GM23248 (cell line): ENCODE measurements around the gene C1D. TPM values are rescaled to one million over a fixed set of nuclear protein-coding genes. Genes with fewer than 3 reads are reported as not detected.
"Not testable (repeated sequence)": the region's sequence is repeated elsewhere in the genome, so short reads cannot be mapped to it uniquely, and the experiment has no call there.

ENCODE experiments used
- DNase-seq: peaks from one replicate; pipeline ENCODE4 v3.0.0-alpha.2; 2015
- H2AFZ ChIP-seq: fragments of 200-600 bp; sonication (generic); 2 replicates; pipeline ENCODE4 v1.6.1; 2016; ENCODE audit warnings: antibody characterized with exemption
- H3F3A ChIP-seq: fragments of 200-600 bp; sonication (generic); 2 replicates; pipeline ENCODE4 v1.6.1; 2016; ENCODE audit warnings: mild to moderate bottlenecking, antibody characterized with exemption, mixed run types; ENCODE audit not compliant: insufficient read depth
- H3K27ac ChIP-seq: fragments of 200-600 bp; sonication (generic); 2 replicates; pipeline ENCODE4 v1.5.1; 2016; ENCODE audit warnings: mild to moderate bottlenecking
- H3K27me3 ChIP-seq: fragments of 200-600 bp; sonication (generic); replicated peaks from 2 replicates; pipeline ENCODE4 v1.6.1; 2016; ENCODE audit warnings: mild to moderate bottlenecking; ENCODE audit not compliant: insufficient read depth
- H3K36me3 ChIP-seq: fragments of 200-600 bp; sonication (generic); 2 replicates; pipeline ENCODE4 v1.6.1; 2016; ENCODE audit warnings: low read depth, mild to moderate bottlenecking
- H3K4me1 ChIP-seq: fragments of 200-600 bp; sonication (generic); 2 replicates; pipeline ENCODE4 v1.6.1; 2016; ENCODE audit warnings: mild to moderate bottlenecking; ENCODE audit not compliant: insufficient read depth
- H3K4me2 ChIP-seq: fragments of 200-600 bp; sonication (generic); one replicate; pipeline ENCODE4 v1.6.1; 2016; ENCODE audit warnings: mild to moderate bottlenecking; ENCODE audit not compliant: unreplicated experiment
- H3K4me3 ChIP-seq: fragments of 200-600 bp; sonication (generic); 2 replicates; pipeline ENCODE4 v1.5.1; 2016; ENCODE audit warnings: mild to moderate bottlenecking
- H3K79me2 ChIP-seq: fragments of 200-600 bp; sonication (generic); 2 replicates; pipeline ENCODE4 v1.6.1; 2016; ENCODE audit warnings: mild to moderate bottlenecking; ENCODE audit not compliant: insufficient read depth
- H3K9ac ChIP-seq: fragments of 200-600 bp; sonication (generic); 2 replicates; pipeline ENCODE4 v1.6.1; 2016; ENCODE audit warnings: mild to moderate bottlenecking
- H3K9me2 ChIP-seq: fragments of 200-600 bp; sonication (generic); 2 replicates; pipeline ENCODE4 v1.6.1; 2016; ENCODE audit warnings: mixed run types, mild to moderate bottlenecking, moderate library complexity; ENCODE audit not compliant: insufficient read depth
- H3K9me3 ChIP-seq: fragments of 200-600 bp; sonication (generic); one replicate; pipeline ENCODE4 v1.6.1; 2017; ENCODE audit warnings: low read depth
- H4K20me1 ChIP-seq: fragments of 200-600 bp; sonication (generic); 2 replicates; pipeline ENCODE4 v1.6.0; 2016; ENCODE audit not compliant: insufficient read depth
- EZH2 ChIP-seq: fragments of 200-600 bp; sonication (generic); IDR thresholded peaks from 2 replicates; pipeline ENCODE4 v1.6.1; 2018; ENCODE audit warnings: antibody characterized with exemption, mild to moderate bottlenecking; ENCODE audit not compliant: insufficient read depth, poor library complexity, severe bottlenecking
- EZH2phosphoT487 ChIP-seq: fragments of 200-600 bp; sonication (generic); IDR thresholded peaks from 2 replicates; pipeline ENCODE4 v1.6.1; 2018; ENCODE audit warnings: antibody characterized with exemption, moderate library complexity, mild to moderate bottlenecking, low read depth; ENCODE audit not compliant: insufficient read depth
- WGBS, 2 experiments: methylation state at CpG; one replicate each; pipeline ENCODE4 v1.1.6; 2015 to 2017; ENCODE audit warnings: low lambda C conversion rate in 2 of 2, low coverage in 1 of 2; ENCODE audit errors: missing lambda C conversion rate in 2 of 2; 5-methylcytosine and 5-hydroxymethylcytosine counted together
- in situ Hi-C: fragments of 300-500 bp; cut with MboI; formaldehyde crosslinking; loops from 2 replicates; pipeline ENCODE4 v1.15.0; 2020
- polyA plus RNA-seq: library from polyadenylated mRNA; unstranded; fragments of >200 nt; fragmentation: Nextera tagmentation; extraction: Ambion mirVana; gene quantifications from 2 replicates; pipeline ENCODE4 v1.2.1, GENCODE V29; 2016
- total RNA-seq: library from RNA; depleted of rRNA; stranded (reverse); fragments of >200 nt; shearing (Covaris generic); gene quantifications from 2 replicates; pipeline ENCODE4 v1.2.3, GENCODE V29; 2014

C1D gene
- total and polyA plus RNA-seq, 2 experiments from 2014 or later: 32.5 to 65.3 TPM

DNA sequence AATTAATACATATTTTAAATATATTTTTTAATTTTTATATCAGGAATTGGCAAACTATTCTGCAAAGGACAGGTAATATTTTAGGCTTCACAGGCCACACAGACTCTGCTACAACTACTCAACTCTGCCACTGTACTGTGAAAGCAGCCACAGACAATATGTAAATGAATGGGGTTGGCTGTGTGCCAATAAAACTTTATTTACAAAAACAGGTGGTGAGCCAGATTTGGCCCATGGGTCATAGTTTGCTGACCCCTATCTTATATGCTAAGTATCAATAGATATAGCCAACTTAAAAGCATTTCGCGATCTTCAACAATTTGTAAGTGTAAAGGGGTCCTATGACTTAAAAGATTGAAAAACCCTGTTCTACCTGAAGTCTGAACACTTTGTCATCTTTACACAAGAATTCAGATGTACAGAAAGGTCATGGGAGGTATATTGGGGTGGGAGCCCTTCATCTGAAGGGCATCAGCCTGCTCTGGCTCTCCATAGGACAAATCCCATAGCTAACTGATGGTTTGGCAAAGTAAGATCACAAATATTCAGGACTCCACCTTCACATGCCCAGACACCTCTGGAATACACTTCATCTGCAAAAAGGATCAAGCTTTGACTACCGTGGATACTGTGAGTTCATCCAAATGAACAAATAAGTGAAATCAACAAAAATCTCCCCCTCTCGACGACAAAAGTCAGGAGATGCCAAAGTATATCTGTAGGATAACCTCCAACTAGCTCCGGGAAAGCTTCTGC lies 65.9 kb downstream of the C1D start:
- Histone ChIP-seq H3F3A (peaks cover 15% of the 10 kb centered on the region), H3K9me3 (no peaks in the 10 kb centered on the region), H3K27ac (peak overlapping the region; percentile 59), H2AFZ (peak overlapping the region; percentile 56), H3K4me1 (peaks cover 16% of the 10 kb centered on the region), H3K4me2 (peak overlapping the region; percentile 33), H3K9me2 (no peaks in the 10 kb centered on the region), H3K27me3 (no peaks in the 10 kb centered on the region), H3K79me2 (no peaks in the 10 kb centered on the region), H3K36me3 (no peaks in the 10 kb centered on the region), H3K9ac (peak overlapping the region; percentile 16; the same call in 1 of the 2 replicates), H4K20me1 (no peaks in the 10 kb centered on the region), H3K4me3 (peak overlapping the region; percentile 31; the same call in 1 of the 2 replicates)
- peak; percentile 16 for DNase-seq
- 45% methylated on average over 6 of the region's 6 CpGs for WGBS, 2 experiments
- in situ Hi-C loops: no loop called here
- TF ChIP-seq EZH2phosphoT487 (no peak), EZH2 (no peak)

DNA sequence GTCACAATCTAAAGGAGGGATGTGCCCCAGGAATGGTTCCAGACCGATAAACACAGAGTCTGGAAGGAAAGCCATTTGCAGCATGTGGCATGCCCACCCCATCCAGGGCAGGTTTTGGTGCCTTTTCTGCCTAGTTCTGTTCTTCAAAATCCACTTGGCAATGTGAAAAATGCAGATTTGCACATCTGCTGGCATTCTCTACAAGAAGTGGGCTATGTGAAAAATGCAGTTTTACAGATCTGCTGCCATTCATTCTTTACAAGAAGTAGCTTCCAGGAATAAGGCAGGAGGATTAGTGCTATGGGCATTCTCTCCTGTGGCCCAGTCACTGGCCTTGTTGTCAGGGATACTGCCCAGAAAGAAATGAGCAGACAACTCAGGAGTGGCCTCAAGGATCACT lies 68.1 kb downstream of the C1D start:
- Histone ChIP-seq H3K4me3 (no peak overlapping the region), H2AFZ (no peak overlapping the region), H3K9me2 (no peaks in the 10 kb centered on the region), H3K79me2 (no peaks in the 10 kb centered on the region), H4K20me1 (no peaks in the 10 kb centered on the region), H3K9ac (no peak overlapping the region), H3K36me3 (no peaks in the 10 kb centered on the region), H3F3A (peaks cover 15% of the 10 kb centered on the region), H3K4me2 (no peak overlapping the region), H3K27me3 (no peaks in the 10 kb centered on the region), H3K9me3 (no peaks in the 10 kb centered on the region), H3K4me1 (peaks cover 16% of the 10 kb centered on the region), H3K27ac (no peak overlapping the region)
- whole genome bisulfite sequencing, 2 experiments: 65 to 68% methylated on average over 1 of the region's 1 CpG
- TF ChIP-seq EZH2: no peak
- TF ChIP-seq EZH2phosphoT487: no peak
- in situ Hi-C loops: no loop called here
- DNase-seq: no peak

DNA sequence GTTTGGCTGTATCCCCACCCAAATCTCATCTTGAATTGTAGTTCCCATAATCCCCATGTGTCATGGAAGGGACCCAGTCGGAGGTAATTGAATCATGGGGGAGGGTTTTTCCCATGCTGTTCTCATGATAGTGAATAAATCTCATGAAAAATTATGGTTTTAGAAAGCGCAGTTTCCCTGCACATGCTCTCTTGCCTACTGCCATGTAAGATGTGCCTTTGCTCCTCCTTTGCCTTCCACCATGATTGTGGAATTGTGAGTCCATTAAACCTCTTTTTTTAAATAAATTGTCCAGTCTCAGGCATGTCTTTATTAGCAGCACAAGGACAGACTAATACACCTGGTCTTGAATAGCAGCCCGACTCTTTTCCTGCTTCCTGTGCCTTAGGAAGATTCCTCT lies 68.7 kb downstream of the C1D start:
- H3K36me3 ChIP-seq, H3K9ac ChIP-seq, H3K27me3 ChIP-seq, H3K4me2 ChIP-seq, H3K9me2 ChIP-seq, H3K27ac ChIP-seq, H3K4me3 ChIP-seq, H3K79me2 ChIP-seq, DNase-seq, H4K20me1 ChIP-seq, H2AFZ ChIP-seq, in situ Hi-C loops, H3K9me3 ChIP-seq: not testable (repeated sequence)
- H3F3A ChIP-seq: peaks cover 15% of the 10 kb centered on the region
- WGBS, 2 experiments: 95 to 98% methylated on average over 3 of the region's 3 CpGs
- H3K4me1 ChIP-seq: peaks cover 16% of the 10 kb centered on the region

DNA sequence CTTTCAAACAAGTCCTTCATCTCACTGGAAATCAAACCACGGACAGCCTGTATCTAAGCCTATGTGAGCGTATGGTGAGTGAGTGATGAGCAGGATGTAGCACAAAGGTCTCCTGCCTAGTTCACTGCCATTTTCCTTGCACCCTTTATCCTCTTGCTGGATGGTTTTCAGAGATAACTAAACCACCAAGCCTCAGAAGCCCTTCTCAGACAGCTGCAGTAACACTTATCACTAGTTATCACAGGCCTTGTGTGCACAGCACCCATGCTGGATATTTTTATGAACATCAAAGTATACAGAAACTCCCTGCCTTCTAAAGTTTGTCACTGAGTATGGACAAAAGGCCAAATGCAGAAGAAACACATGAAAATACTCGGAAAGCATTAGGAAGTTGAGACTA lies 69.5 kb downstream of the C1D start:
- Histone ChIP-seq H2AFZ (no peak overlapping the region), H3K79me2 (no peaks in the 10 kb centered on the region), H4K20me1 (no peaks in the 10 kb centered on the region), H3K27ac (no peak overlapping the region), H3K9ac (no peak overlapping the region), H3K27me3 (no peaks in the 10 kb centered on the region), H3K4me2 (no peak overlapping the region), H3K9me2 (no peaks in the 10 kb centered on the region), H3K36me3 (no peaks in the 10 kb centered on the region), H3K4me1 (peaks cover 16% of the 10 kb centered on the region), H3F3A (peaks cover 15% of the 10 kb centered on the region), H3K4me3 (no peak overlapping the region), H3K9me3 (no peaks in the 10 kb centered on the region)
- TF ChIP-seq EZH2 (no peak), EZH2phosphoT487 (no peak)
- WGBS, 2 experiments: 93 to 95% methylated on average over 3 of the region's 3 CpGs
- DNase-seq: no peak
- in situ Hi-C loops: no loop called here
